ENCODE measurements around the gene RAPGEF5.

The RAPGEF5 gene

DNA sequence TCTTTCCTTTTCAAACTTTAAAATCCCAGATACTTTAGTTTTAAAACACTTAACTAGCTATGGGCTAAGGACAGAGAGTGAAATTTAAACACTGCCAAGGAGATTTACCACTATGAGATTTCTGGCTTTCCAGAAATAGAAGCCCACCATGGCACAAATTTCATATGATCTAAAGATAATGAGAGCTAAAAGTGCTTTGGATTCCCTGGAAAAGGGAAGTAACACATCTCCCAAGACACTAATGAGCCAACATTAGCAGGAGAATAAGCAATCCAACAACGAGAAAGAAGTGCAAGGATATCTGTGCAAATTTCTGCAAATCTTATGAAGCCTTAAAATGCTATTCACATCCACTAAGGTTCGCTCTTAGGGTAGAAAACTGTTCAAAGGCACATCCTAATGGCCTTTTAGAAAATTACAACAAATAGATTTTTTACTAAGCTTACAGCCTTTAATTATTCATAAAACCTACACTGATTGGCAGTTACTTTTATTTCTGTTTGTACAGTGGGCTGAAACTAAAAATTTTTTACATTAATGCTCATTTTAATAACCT, 100.3 kb downstream of the RAPGEF5 start:
- no peak for DNase-seq (ENCODE audit: low read depth in 2 of 2)

- DNase-seq (ENCODE audit: low read depth in 2 of 2): no peak
Observed at GRCh38 chr7:22255834-22256233, 101.1 kb downstream of the RAPGEF5 start.

DNA sequence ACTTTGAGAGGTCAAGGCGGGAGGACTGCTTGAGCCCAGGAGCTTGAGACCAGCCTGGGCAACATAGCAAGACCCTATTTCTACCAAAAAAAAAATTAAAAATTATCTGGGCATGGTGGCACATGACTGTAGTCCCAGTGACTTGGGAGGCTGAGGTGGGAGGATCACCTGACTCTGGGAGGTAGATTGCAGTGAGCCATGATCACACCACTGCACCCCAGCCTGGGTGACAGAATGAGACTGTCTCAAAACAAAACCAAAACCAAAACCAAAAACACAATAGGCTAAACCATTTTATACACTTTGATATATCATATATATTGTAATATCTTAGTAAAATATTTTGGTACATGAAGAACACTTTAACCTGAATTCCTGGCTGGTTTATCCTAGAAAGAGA, 101.6 kb downstream of the RAPGEF5 start:
- DNase-seq (ENCODE audit: low read depth in 2 of 2): no peak

DNA sequence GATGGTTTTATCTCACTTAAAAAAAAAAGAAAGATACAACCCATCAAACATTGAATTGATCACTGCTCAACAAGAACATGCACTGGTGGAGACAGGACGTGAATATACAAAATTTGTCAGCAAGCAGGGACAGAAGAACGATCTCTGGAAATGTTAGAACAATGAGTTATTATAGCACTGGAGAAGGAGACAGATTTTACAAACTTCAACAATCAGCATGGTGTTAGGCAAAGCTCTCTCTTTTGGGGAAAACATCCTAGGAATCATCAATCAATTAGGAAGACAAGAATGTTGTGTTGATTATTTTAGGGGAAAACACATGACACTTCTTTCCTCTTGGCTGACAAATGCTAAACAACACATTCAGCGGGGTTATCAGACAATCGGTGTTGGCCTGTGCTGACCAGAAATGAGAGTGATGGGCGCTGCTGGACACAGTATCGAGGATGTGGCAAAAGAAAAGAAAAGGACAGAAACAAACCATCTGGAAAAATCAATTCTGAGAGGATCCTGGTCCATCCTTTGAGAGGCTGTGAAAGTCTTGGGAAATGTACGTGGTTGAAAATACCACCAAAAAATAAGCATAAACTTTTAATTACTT, 103.9 kb downstream of the RAPGEF5 start:
- DNase-seq (ENCODE audit: low read depth in 2 of 2): no peak

- DNase-seq (ENCODE audit: low read depth in 2 of 2): no peak
Observed at GRCh38 chr7:22252016-22252415, 104.9 kb downstream of the RAPGEF5 start.

DNA sequence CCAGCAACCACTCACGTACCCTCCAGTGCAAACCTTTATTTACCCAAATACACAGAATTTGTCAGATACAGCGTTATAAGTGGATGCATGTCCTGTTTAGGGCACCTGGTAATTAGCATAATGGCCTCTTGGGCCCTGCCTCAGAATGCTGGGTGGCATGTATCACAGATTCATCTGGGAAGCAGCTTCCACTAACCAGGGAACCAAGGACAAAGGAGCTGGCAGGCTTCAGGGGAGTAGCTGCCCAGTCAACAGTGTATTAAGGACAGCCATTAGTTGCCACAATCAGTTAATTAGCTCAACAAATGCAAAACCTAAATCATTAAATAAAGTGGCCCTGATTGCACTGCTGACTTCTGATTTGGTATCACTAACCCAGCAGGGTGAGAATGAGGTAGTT, 105.7 kb downstream of the RAPGEF5 start:
- no peak for DNase-seq (ENCODE audit: low read depth in 2 of 2)

- no peak for DNase-seq (ENCODE audit: low read depth in 2 of 2)
Observed at GRCh38 chr7:22250390-22250789, 106.6 kb downstream of the RAPGEF5 start.

DNA sequence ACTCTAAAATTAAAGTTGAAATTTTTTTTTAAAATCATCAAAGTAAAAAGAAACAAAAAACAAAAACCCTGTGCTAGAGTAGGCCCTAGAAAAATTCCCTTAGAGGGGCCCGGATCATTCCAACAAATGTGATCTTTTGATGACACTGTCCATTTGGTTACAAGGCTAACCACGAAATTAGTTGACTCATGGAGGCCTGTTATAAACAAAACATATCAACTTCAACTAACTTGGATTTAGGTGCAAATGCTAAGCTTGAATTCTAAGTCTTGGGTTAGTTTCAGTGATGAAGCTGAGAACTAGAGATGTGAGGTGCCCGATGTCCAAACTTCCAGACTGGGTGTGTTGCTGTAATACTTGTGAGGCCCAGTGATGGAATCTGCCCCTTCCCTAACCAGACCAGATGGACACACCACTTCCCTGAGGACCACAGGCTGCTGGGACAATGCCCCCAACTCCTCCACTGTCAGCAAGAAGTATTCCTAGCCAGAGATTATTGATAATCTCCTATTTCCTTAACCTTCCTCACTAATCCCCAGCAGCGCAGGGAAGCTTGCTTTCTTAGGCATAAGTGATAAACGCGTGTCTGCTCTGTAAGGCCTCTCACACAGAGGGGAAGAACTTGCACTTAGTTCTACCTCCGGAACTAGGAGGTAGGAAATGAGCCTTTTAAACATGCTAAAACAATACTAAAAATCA, 108.7 kb downstream of the RAPGEF5 start:
- no peak for DNase-seq (ENCODE audit: low read depth in 2 of 2)

DNA sequence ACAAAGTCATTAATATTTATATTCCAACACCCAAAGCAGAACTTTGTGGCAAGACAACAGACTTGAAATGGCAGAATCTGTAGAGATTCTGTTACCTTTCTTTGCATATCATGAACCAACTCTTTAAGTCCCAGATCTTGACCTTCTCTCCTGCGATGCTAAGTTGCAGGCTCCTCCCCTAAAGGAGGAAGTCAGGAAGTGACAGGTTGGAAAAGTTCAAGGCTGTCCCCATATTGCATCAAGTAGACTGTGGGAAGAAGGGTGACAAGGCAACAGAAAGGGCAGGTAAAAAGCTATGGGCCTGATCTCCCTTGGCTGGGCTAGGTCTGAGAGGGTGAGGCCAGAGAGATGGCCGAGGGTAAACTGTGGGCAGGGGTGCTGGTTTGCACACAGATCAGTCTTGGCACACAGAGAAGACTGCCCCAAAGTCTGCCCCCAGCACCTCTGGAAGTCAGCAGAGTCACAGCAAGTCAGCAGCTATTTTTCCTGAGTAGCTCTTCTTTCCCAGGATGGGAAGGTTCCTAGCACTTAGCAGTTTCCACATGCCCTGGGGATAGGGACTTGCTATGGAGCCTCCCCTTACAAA, 115.1 kb downstream of the RAPGEF5 start:
- no peak for DNase-seq (ENCODE audit: low read depth in 2 of 2)

GRCh38 chr7:22240904-22241571, 115.9 kb downstream of the RAPGEF5 start:
- DNase-seq (ENCODE audit: low read depth in 2 of 2): no peak

- no peak for DNase-seq (ENCODE audit: low read depth in 2 of 2)
Observed at GRCh38 chr7:22238354-22239311, 118.3 kb downstream of the RAPGEF5 start.

DNA sequence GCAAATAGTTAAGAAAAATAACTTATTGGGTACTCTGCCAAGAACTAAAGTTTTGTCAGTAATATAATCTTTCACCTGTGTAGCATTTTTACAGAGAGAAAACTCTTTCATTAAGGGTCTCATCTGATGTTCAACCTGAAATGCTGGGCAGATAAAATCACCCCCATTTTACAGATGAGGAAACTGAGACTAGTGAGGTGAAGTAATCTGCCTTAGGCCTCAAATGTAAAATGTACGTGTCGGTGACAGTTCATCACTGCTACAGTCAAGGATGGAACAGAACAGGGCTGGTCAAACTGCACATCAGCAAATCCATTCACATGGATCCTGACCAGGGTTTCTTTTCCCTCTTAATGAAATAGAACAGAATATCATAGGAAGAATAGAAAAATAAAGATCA, 121.8 kb downstream of the RAPGEF5 start:
- DNase-seq (ENCODE audit: low read depth in 2 of 2): no peak

GRCh38 chr7:22234227-22234626, 122.7 kb downstream of the RAPGEF5 start:
- DNase-seq (ENCODE audit: low read depth in 2 of 2): no peak

GRCh38 chr7:22231806-22232205, 125.1 kb downstream of the RAPGEF5 start:
- DNase-seq (ENCODE audit: low read depth in 2 of 2): no peak

DNA sequence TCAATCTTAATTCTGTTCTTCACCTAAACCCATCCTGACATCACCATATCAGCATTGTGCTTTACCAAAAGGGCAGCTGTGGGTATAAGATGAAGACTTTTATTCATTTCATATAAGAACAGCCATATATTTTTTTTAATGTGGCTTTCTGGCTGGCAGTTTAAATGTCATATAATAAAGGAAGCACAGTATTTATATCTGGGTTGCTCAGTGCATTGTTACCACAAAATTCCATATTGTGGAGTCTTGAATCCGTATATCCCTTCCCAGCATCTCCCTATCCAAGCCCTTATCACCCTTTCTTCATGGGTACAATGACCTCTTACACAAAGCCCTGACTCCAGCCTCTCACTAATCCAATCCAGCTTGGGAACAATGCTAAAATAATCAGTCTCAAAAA, 125.8 kb downstream of the RAPGEF5 start:
- no peak for DNase-seq (ENCODE audit: low read depth in 2 of 2)

DNA sequence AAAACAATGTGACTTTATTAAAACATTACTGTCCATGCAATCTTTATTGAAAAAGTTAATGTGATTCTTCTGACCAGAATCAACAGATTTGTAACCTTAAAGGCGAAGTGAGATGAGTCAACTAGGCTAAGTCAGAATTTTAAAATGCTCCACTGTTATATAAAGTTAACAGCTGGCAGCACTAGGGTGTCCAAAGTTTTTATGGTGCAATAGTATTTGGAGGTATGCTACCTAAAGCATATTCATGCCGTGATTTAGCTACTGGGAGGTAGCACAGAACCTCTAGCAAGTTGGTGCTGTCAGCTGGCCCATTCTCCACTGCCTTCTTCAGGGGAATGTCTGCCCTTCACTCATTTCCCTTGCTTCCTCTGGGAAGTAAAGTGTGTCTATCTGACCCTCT, 126.7 kb downstream of the RAPGEF5 start:
- no peak for DNase-seq (ENCODE audit: low read depth in 2 of 2)

- no peak for DNase-seq (ENCODE audit: low read depth in 2 of 2)
Observed at GRCh38 chr7:22229148-22229547, 127.8 kb downstream of the RAPGEF5 start.

GRCh38 chr7:22223807-22224206, 133.1 kb downstream of the RAPGEF5 start:
- DNase-seq (ENCODE audit: low read depth in 2 of 2): no peak

- DNase-seq (ENCODE audit: low read depth in 2 of 2): no peak
Observed at GRCh38 chr7:22220941-22221340, 136.0 kb downstream of the RAPGEF5 start.

DNA sequence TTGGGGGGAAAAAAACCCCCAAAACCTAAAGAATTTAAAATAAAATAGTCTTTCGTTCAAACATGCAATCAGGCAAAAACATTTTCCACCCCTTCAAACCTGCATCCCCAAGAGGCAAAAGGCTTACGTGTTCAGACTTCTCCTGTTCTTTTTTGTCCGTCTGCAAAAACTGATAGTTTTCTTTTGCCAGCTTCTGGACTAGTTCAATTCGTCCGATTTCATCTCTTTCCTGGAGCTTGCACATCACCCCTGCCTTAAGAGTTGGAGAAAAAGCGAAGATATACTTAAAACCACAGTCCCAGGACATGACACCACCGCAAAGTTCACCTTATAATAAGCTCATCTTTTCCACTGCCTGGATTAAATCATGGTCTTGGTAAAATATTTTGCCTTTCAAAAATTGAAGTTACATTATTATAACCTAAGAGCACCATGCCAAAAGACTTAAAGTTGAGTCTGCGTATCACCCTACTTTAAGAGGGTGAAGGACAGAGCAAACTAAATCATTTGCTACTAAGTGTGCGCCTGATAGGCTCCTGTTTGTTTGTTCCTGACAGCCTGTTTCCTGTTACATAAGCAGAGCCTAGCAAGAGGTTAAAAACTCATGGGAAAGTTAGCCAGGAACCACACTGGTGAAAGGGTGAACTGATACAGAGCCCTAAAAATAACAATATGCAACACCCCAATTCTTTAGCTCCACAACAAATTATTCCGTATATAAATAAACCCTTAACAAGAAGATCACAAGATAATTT, 137.0 kb downstream of the RAPGEF5 start:
- DNase-seq (ENCODE audit: low read depth in 2 of 2): no peak

GRCh38 chr7:22219036-22219435, 137.9 kb downstream of the RAPGEF5 start:
- DNase-seq (ENCODE audit: low read depth in 2 of 2): no peak
